Fibroblast of pulmonary artery (primary cell): ENCODE measurements around the gene CHAF1A.

Source experiments
- DNase-seq: peaks from one replicate; pipeline ENCODE4 v3.0.0-alpha.2; 2010; ENCODE audit warnings: low read depth
- H3K4me3 ChIP-seq: replicated peaks from 2 replicates; pipeline ENCODE4 v1.5.1; 2011; ENCODE audit warnings: low read depth, mild to moderate bottlenecking, control low read depth, low read length, moderate library complexity
- TF ChIP-seq, protein P1 (sequence below): IDR thresholded peaks from 2 replicates; pipeline ENCODE4 v1.5.1; 2011; ENCODE audit warnings: mild to moderate bottlenecking, control low read depth, low read length, inconsistent platforms; ENCODE audit errors: missing control alignments

The CHAF1A gene

DNA sequence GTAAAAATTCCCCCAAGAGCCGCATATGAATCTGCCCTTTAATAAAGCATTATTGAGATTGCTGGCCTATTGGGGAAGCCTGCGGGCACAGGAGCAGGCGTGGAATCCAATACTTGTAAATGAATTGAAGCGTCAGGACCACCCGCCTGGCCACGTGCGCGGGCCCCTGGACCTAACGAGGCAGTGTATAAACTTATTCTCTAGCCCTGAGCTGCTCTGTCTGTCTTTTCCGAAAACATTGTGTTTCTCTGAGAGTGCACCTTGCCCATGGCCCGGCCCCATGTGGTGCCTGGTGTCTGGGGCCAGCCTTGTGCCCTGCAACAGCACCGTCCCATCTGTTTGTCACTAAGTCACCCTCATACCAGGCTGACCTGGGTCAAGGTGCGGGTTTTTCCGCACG, 40.7 kb downstream of the CHAF1A start:
- TF ChIP-seq, protein P1, sequence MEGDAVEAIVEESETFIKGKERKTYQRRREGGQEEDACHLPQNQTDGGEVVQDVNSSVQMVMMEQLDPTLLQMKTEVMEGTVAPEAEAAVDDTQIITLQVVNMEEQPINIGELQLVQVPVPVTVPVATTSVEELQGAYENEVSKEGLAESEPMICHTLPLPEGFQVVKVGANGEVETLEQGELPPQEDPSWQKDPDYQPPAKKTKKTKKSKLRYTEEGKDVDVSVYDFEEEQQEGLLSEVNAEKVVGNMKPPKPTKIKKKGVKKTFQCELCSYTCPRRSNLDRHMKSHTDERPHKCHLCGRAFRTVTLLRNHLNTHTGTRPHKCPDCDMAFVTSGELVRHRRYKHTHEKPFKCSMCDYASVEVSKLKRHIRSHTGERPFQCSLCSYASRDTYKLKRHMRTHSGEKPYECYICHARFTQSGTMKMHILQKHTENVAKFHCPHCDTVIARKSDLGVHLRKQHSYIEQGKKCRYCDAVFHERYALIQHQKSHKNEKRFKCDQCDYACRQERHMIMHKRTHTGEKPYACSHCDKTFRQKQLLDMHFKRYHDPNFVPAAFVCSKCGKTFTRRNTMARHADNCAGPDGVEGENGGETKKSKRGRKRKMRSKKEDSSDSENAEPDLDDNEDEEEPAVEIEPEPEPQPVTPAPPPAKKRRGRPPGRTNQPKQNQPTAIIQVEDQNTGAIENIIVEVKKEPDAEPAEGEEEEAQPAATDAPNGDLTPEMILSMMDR: no peak
- H3K4me3 ChIP-seq: no peak overlapping the region
- DNase-seq: no peak

DNA sequence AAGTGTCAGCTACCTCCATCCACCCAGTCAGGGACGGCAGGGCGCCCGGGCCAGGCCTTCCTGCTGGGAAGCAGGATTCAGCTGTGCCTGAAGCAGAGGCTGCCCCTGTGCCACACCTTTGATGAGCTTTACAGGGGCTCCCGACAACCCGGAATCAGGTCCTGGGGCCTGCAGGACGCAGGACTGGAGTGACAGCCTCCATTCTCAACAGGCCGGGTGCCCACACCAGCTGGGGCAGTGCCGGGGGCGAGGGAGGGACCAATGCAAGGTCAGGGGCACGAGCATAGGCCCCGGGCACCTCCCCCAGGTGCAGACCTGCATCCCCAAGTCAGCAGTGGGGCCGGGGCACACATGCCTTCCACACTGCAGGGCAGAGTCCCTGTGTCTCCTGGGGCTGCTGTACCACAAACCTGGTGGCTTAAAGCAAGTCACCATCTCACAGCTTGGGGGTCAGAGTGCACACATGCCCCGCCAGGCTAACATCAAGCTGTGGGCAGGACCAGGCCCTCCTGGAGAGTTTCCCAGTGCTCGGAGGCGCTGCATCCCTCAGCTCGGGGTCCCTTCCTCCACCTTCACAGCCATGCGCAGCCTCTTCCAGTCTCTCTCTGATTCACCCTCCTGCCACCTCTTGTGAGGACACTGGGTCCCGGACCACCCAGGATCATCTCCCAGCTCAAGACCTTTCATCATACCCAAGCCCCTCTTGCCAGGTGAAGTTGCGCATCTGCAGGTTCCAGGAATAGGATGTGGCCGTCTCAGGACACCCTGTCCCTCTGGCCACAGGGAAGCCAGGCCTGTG, 41.7 kb downstream of the CHAF1A start:
- no peak overlapping the region for H3K4me3 ChIP-seq
- TF ChIP-seq, protein P1: no peak
- DNase-seq: no peak

DNA sequence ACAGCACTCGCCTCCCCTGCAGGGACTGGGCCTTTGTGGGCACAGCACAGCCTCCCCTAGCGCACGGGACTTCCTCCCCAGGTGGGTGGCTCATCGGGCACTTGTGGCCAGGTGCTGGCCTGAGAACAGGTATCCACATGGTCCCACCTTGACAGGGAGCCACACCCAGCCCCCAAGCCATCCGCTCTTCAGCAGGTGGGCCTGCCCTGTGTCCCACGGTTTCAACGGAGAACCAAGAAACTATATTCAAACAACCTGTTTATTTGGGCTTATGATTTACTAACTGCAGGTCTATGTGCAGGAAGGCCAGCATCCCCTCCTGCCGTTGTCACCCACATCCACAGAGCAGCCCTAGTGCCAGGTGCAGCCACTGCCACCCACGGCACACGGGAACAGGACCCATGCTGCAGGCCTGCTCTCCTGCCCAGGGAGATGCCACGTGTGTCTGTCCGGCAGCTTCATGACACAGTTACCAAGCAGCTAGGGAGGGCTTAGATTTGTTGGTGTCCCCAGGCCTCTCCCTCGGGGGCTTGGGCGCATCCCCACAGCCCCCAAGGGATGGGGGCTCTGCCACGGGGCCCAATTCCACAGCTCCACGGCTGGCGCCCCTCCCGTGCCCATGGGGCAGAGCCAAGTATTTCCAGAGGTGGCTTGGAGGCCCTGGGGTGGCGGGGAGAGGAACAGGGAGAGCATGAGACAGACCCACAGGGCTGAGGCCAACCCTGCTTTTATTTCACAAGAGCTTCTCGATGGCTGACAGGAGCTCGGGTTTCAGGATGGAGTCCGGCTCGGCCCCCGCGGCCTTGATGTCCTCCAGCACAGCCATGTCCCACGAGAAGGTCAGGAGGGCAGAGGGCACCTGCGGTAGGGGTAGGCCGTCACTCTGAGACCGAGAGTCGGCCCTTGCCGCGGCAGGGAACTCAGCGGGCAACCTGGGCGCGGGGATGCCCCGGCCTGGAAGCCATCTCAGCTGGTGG, 42.6 kb downstream of the CHAF1A start:
- TF ChIP-seq, protein P1: no peak
- no peak overlapping the region for H3K4me3 ChIP-seq
- no peak for DNase-seq

DNA sequence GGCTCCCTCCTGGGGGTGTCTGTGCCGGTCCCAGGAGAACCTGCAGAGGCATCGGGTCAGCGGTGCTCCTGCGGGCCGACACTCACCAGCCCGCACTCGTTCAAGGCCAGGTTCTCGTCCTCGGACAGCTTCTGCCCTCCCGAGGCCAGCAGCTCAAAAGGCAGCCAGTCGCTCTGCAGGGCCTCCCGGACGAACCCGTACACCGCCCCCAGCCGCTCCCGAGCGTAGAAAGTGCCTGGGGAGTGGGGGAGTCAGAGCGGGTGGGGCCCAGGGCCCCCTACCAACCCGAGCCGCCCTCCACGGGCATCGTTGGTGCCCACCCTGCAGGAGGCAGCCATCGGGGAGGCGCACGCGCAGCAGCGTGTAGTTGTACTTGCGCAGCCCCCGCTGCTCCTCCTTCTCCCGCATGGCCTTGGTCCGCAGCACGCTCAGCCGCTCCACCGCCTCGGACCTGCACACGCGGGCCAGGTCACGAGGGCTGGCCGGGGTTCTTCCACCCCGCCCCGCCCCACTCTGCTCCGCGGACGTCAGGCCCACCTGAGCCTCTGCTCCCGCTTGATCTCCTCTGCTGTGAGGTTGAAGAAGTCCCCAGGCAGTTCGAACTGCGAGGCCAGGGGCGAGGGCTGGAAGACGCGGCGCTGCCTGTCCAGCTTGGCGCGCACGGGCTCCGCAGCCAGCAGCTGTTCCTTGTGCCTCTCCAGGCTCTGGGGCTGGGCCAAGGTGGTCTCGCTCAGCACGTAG, 43.7 kb downstream of the CHAF1A start:
- DNase-seq: no peak
- TF ChIP-seq, protein P1: no peak

DNA sequence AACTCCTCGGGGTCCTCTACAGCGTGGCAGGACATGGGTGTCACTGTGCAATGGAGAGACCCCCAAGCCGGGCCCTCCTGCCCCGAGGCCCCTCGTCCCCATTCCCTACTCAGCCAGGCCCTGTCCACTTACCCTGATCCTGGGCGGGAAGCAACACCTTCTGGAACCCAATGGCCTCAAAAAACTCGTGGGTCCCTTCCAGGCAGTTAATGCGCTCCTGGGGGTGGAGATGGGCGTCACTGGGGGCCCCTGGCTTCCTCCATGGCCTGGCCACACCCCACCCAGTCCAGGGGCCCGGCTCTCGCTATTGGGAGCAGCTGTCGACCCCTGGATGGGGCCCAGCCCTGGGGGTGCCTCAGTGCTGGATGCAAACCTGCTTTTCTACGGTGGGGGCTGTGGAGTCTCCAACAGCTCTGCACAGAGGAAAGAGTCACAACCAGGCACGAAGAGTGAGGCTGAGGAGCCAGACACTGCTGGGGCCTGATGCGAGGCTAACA, 44.3 kb downstream of the CHAF1A start:
- H3K4me3 ChIP-seq: no peak overlapping the region
- DNase-seq: no peak
- TF ChIP-seq, protein P1: no peak

More for the DNA sequence above, 43.7 kb downstream of the CHAF1A start:
- H3K4me3 ChIP-seq: no peak overlapping the region

DNA sequence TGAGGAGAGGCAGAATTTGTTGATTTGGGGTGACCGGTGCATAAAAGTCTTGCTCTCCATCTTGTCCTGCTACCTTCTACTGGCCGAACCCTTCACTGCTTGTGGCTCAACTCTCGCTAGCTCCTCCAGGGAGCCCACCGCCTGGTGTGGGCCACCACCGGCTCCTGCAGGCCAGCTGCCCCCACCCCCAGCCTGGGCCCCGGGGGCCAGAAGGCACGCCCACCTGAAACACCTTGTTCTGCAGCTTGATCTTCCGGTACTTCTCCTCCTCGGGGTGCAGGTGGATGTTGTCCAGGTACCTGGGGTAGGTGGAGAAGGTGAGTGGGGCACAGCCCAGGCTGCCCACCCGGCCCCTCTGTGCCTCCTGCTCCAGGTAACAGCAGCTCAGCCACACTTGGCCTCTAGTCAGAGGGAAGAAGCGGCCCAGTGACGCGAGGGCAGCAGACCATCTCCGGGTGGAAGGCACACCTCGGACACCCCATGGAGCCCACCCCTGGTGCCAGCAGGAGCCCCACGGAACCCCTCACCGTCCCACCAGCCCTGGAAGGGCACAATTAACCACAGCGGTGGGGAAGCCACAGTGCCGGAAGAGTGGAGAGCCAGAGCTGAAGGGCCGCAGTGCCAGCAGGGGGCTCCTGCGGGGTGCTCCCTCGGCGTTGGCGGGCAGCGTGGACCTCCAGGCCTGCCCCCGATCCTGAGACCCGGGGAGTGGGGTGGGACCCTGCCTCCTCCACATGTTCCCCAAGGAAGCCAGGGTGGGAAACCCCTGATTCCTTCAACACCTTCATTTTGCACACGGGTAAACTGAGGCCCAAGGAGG, 45.1 kb downstream of the CHAF1A start:
- DNase-seq: no peak
- H3K4me3 ChIP-seq: no peak overlapping the region
- TF ChIP-seq, protein P1: no peak
